A673 (cell line): Measurements from ENCODE around the gene KATNAL2.

Experiments used
- CTCF ChIP-seq: fragments of 300-800, 200-600 bp; sonication (generic); conservative IDR thresholded peaks from 2 replicates; pipeline ENCODE4 v1.5.1; 2017; ENCODE audit warnings: low read depth, mild to moderate bottlenecking, antibody characterized with exemption, low read length, moderate library complexity, mixed read lengths
- EZH2 ChIP-seq: fragments of 200-600 bp; sonication (generic); IDR thresholded peaks from 2 replicates; pipeline ENCODE4 v1.6.1; 2017; ENCODE audit warnings: borderline replicate concordance, low read depth, mild to moderate bottlenecking, mixed read lengths, antibody characterized with exemption, low read length; ENCODE audit not compliant: poor library complexity, severe bottlenecking

- TF ChIP-seq CTCF (no peak), EZH2 (no peak)
Observed at GRCh38 chr18:47054369-47054768, 137.0 kb downstream of the KATNAL2 start.
